ENCODE measurements around the gene IGSF11.

The IGSF11 gene

DNA sequence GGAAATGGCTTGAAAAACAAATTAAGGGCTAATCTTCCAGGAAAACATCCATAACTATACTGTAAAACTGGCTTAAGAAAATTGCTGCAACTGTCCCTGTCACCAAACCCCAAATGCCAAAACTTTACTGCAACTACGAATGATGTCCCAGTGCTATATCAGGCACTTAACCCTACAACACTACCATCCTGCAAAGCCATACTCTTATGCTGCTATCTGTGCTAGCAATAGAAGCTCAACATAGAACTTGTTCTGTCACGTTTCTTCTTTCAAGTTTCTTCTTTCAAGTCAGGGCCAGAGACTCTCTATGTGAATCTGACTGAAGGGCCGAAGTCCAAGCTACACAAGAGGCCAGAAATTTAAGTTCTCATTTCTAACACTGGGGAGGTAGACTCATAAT is 92.5 kb downstream of the IGSF11 start:
- no peak overlapping the region for H3K9ac ChIP-seq (ENCODE audit: low read length)
- H3K9me3 ChIP-seq (ENCODE audit: control insufficient read depth, low read length) = no peaks in the 10 kb centered on the region
- no peaks in the 10 kb centered on the region for H3K27me3 ChIP-seq (ENCODE audit: control insufficient read depth, insufficient read depth, low read length)
- H3K4me3 ChIP-seq (ENCODE audit: low read length) = no peak overlapping the region
- no peaks in the 10 kb centered on the region for H3K36me3 ChIP-seq (ENCODE audit: control insufficient read depth, insufficient read depth, low read length)
- no peaks in the 10 kb centered on the region for H3K4me1 ChIP-seq (ENCODE audit: control insufficient read depth, insufficient read depth, low read length)

DNA sequence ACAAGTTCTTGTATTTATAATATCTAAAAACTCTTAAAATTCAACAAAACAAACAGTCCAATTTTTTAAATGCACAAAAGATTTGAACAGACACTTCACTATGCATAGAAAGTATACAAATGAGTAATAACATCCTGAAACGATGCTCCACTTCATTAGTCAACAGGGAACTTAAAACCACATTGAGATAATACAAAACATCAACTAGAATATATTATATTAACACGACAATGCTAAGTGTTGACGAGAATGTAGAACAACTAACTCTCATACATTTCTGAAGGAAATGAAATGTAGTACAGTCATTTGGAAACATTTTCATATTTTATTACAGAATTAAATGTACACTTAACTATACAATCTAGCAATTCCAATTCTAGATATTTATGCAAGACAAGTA is 93.4 kb downstream of the IGSF11 start:
- H3K9me3 ChIP-seq (ENCODE audit: control insufficient read depth, low read length) = no peaks in the 10 kb centered on the region
- H3K27me3 ChIP-seq (ENCODE audit: control insufficient read depth, insufficient read depth, low read length) = no peaks in the 10 kb centered on the region
- H3K36me3 ChIP-seq (ENCODE audit: control insufficient read depth, insufficient read depth, low read length) = no peaks in the 10 kb centered on the region
- no peak overlapping the region for H3K9ac ChIP-seq (ENCODE audit: low read length)
- H3K4me1 ChIP-seq (ENCODE audit: control insufficient read depth, insufficient read depth, low read length) = no peaks in the 10 kb centered on the region
- no peak overlapping the region for H3K4me3 ChIP-seq (ENCODE audit: low read length)

DNA sequence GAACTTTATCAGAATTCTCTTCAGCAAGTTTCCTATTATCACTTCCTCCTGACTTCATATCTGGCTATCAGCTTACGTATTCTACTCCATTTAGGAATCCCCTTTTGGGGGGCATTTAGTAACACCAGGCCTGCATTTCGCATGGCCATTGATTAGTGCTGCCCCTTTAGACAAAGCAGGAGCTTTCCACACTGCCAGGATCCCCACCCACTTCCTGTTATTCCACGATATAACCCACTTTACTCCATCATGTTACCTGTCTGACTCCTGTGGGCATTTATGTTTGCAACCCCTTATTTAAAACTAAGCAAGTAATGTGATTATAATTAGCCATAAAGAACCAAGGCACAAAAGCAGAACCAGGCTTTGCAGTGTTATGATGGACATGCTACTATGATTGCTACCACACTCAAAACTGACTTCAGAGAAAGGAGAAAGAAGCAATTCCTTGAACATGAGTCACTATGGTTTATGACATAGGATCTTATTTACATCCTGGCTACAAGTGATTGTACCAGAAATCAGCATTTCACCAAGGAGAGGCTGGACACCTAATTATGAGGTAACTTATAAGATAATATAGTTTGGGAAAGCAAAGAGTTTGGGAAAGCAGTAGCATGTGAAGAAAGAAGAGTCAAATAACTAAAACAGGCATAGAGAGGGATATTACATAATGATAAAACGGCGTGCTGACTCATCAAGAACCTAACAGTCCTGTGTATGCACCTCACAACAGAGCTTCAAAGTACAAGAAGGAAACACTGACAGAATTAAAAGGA is 96.3 kb downstream of the IGSF11 start:
- no peaks in the 10 kb centered on the region for H3K27me3 ChIP-seq (ENCODE audit: control insufficient read depth, insufficient read depth, low read length)
- no peak overlapping the region for H3K4me3 ChIP-seq (ENCODE audit: low read length)
- no peaks in the 10 kb centered on the region for H3K9me3 ChIP-seq (ENCODE audit: control insufficient read depth, low read length)
- no peaks in the 10 kb centered on the region for H3K36me3 ChIP-seq (ENCODE audit: control insufficient read depth, insufficient read depth, low read length)
- no peak overlapping the region for H3K9ac ChIP-seq (ENCODE audit: low read length)
- H3K4me1 ChIP-seq (ENCODE audit: control insufficient read depth, insufficient read depth, low read length) = no peaks in the 10 kb centered on the region

DNA sequence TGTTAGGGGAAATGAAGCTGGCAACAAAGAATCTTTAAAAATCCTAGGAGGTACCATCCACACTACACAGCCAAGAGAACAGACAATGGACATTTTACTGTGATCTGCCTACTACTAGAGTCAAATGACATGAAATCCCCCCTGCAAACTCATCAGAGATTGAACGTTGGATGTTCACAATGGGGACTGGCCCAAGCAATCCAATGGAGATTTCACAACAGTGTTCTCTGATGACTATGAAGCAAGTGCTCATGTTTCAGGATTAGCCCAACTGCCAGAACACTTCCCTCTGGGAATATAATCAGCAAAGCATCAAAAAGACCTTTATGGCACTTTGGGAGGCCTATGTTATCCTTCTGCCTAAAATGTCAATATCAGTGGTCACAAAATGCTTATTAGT is 97.8 kb downstream of the IGSF11 start:
- H3K36me3 ChIP-seq (ENCODE audit: control insufficient read depth, insufficient read depth, low read length) = no peaks in the 10 kb centered on the region
- no peaks in the 10 kb centered on the region for H3K9me3 ChIP-seq (ENCODE audit: control insufficient read depth, low read length)
- H3K4me1 ChIP-seq (ENCODE audit: control insufficient read depth, insufficient read depth, low read length) = no peaks in the 10 kb centered on the region
- H3K9ac ChIP-seq (ENCODE audit: low read length) = no peak overlapping the region
- H3K4me3 ChIP-seq (ENCODE audit: low read length) = no peak overlapping the region
- H3K27me3 ChIP-seq (ENCODE audit: control insufficient read depth, insufficient read depth, low read length) = no peaks in the 10 kb centered on the region

DNA sequence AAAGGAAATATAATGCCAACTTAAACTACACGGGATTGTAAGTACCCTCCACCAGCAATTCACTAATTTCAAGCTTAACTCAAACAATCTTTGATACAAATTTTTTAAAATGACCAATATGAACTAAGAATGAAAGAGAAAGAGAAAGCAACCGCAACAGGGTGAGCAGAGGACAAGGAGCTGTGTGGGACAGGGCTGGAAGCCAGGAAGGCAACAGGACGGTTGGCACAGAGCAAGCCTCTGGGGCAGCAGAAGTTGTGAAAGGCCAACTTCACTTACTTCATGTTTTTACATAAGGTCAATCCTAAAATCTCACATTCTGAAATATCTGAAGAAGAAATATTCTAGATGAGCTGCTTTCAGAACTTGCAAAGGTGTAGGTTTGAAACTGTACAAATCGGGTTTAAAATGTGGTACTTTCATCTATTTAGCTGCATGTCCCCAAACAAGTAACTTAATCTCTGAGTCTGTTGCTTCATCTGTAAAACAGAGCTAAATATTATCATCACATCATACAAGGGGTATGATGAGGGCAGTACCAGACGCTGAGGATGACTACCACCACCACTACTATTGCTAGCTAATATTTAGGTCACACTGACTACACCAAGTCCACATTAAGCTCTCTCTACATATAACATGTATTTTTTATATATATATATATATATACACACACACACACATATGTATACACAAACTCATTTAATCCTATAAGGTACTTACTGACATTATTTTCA is 101.7 kb downstream of the IGSF11 start:
- no peaks in the 10 kb centered on the region for H3K36me3 ChIP-seq (ENCODE audit: control insufficient read depth, insufficient read depth, low read length)
- H3K27me3 ChIP-seq (ENCODE audit: control insufficient read depth, insufficient read depth, low read length) = no peaks in the 10 kb centered on the region
- no peak overlapping the region for H3K4me3 ChIP-seq (ENCODE audit: low read length)
- no peaks in the 10 kb centered on the region for H3K9me3 ChIP-seq (ENCODE audit: control insufficient read depth, low read length)
- H3K4me1 ChIP-seq (ENCODE audit: control insufficient read depth, insufficient read depth, low read length) = no peaks in the 10 kb centered on the region
- H3K9ac ChIP-seq (ENCODE audit: low read length) = no peak overlapping the region

DNA sequence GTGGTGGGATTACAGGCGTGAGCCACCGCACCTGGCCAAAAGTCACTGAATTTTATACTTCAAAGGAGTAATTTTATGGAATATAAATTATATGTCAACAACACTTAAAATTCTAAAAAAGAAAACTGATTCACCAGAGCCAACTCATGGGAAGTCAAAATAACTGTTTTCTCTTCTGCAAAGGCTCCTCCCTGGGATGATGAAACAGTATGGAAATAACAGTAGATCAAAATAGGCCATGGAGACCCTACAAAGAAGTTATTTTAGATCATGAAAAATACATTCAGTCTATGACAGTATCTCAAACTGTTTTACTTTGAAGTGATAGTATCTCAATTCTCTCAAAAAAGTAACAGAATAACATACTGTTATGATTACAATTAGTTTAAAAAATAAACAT is 102.7 kb downstream of the IGSF11 start:
- Histone ChIP-seq H3K36me3 (ENCODE audit: control insufficient read depth, insufficient read depth, low read length) (no peaks in the 10 kb centered on the region), H3K9me3 (ENCODE audit: control insufficient read depth, low read length) (no peaks in the 10 kb centered on the region), H3K9ac (ENCODE audit: low read length) (no peak overlapping the region), H3K27me3 (ENCODE audit: control insufficient read depth, insufficient read depth, low read length) (no peaks in the 10 kb centered on the region), H3K4me1 (ENCODE audit: control insufficient read depth, insufficient read depth, low read length) (no peaks in the 10 kb centered on the region), H3K4me3 (ENCODE audit: low read length) (no peak overlapping the region)

DNA sequence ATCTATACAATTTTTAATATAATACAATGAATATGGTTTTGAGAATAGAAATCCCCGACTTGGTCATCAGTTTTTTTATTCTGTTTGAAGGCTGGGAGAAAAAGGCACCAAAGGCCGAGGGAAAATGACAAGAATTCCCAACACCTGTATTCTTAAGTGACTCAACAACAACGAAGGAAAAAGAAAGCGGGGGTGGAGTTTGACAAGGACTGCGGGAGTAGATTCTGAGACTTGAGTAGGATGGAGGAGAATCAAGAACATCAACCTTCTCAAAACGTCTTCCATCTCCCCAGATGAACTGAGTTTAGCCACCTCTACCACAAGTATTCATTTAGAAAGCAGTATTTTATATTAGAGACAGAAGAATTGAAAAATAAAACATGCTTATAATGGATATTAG is 107.2 kb downstream of the IGSF11 start:
- no peak overlapping the region for H3K9ac ChIP-seq (ENCODE audit: low read length)
- H3K27me3 ChIP-seq (ENCODE audit: control insufficient read depth, insufficient read depth, low read length) = no peaks in the 10 kb centered on the region
- H3K4me3 ChIP-seq (ENCODE audit: low read length) = no peak overlapping the region
- H3K9me3 ChIP-seq (ENCODE audit: control insufficient read depth, low read length) = no peaks in the 10 kb centered on the region
- H3K4me1 ChIP-seq (ENCODE audit: control insufficient read depth, insufficient read depth, low read length) = no peaks in the 10 kb centered on the region
- no peaks in the 10 kb centered on the region for H3K36me3 ChIP-seq (ENCODE audit: control insufficient read depth, insufficient read depth, low read length)

GRCh38 chr3:118912188-118912587 is 122.5 kb downstream of the IGSF11 start:
- H3K4me3 ChIP-seq (ENCODE audit: low read length) = no peak overlapping the region
- H3K27me3 ChIP-seq (ENCODE audit: control insufficient read depth, insufficient read depth, low read length) = no peaks in the 10 kb centered on the region
- no peaks in the 10 kb centered on the region for H3K36me3 ChIP-seq (ENCODE audit: control insufficient read depth, insufficient read depth, low read length)
- H3K9me3 ChIP-seq (ENCODE audit: control insufficient read depth, low read length) = no peaks in the 10 kb centered on the region
- no peaks in the 10 kb centered on the region for H3K4me1 ChIP-seq (ENCODE audit: control insufficient read depth, insufficient read depth, low read length)
- H3K9ac ChIP-seq (ENCODE audit: low read length) = no peak overlapping the region

DNA sequence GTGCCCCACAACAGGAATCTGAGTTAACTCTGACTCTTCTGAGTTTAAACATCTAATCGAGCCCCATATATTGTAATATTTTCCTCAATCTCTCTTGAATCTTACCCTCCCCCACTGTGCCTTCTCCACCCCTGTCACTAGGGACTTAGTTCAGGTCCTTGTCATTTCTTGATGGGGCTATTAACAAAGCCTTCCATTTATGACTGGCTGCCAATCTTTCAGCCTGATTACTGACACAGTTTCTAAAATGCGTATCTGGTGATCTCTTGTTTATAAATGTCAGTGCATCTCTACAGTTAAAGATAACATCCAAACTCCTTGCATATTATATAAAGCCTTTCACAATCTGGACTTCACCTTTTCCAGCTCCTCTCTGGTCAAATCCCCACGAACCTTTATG is 124.3 kb downstream of the IGSF11 start:
- no peaks in the 10 kb centered on the region for H3K27me3 ChIP-seq (ENCODE audit: control insufficient read depth, insufficient read depth, low read length)
- no peaks in the 10 kb centered on the region for H3K9me3 ChIP-seq (ENCODE audit: control insufficient read depth, low read length)
- H3K4me3 ChIP-seq (ENCODE audit: low read length) = no peak overlapping the region
- no peak overlapping the region for H3K9ac ChIP-seq (ENCODE audit: low read length)
- H3K4me1 ChIP-seq (ENCODE audit: control insufficient read depth, insufficient read depth, low read length) = no peaks in the 10 kb centered on the region
- H3K36me3 ChIP-seq (ENCODE audit: control insufficient read depth, insufficient read depth, low read length) = no peaks in the 10 kb centered on the region

GRCh38 chr3:118909763-118910162 is 124.9 kb downstream of the IGSF11 start:
- H3K9ac ChIP-seq (ENCODE audit: low read length) = no peak overlapping the region
- no peak overlapping the region for H3K4me3 ChIP-seq (ENCODE audit: low read length)
- no peaks in the 10 kb centered on the region for H3K36me3 ChIP-seq (ENCODE audit: control insufficient read depth, insufficient read depth, low read length)
- no peaks in the 10 kb centered on the region for H3K4me1 ChIP-seq (ENCODE audit: control insufficient read depth, insufficient read depth, low read length)
- no peaks in the 10 kb centered on the region for H3K27me3 ChIP-seq (ENCODE audit: control insufficient read depth, insufficient read depth, low read length)
- no peaks in the 10 kb centered on the region for H3K9me3 ChIP-seq (ENCODE audit: control insufficient read depth, low read length)

DNA sequence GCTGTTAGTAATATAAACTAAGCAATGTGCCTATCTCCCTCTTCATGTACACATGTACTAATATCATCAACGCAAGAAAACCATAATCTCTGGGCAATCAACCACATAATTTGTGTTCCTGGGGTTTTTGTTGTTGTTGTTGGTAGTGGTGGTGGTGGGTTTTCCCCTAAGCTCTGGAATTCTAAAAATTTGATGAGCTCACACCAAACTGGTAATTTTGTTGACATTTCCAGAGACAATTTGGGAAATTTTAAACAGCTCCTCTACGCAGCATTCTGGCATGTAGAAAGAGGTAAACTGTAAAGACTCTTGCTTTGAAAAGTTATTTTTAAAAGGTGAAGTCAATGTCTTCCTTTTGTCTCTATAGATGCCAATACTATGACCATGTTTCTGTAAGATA is 126.7 kb downstream of the IGSF11 start:
- Histone ChIP-seq H3K36me3 (ENCODE audit: control insufficient read depth, insufficient read depth, low read length) (no peaks in the 10 kb centered on the region), H3K27me3 (ENCODE audit: control insufficient read depth, insufficient read depth, low read length) (no peaks in the 10 kb centered on the region), H3K4me1 (ENCODE audit: control insufficient read depth, insufficient read depth, low read length) (no peaks in the 10 kb centered on the region), H3K9ac (ENCODE audit: low read length) (no peak overlapping the region), H3K9me3 (ENCODE audit: control insufficient read depth, low read length) (no peaks in the 10 kb centered on the region), H3K4me3 (ENCODE audit: low read length) (no peak overlapping the region)

DNA sequence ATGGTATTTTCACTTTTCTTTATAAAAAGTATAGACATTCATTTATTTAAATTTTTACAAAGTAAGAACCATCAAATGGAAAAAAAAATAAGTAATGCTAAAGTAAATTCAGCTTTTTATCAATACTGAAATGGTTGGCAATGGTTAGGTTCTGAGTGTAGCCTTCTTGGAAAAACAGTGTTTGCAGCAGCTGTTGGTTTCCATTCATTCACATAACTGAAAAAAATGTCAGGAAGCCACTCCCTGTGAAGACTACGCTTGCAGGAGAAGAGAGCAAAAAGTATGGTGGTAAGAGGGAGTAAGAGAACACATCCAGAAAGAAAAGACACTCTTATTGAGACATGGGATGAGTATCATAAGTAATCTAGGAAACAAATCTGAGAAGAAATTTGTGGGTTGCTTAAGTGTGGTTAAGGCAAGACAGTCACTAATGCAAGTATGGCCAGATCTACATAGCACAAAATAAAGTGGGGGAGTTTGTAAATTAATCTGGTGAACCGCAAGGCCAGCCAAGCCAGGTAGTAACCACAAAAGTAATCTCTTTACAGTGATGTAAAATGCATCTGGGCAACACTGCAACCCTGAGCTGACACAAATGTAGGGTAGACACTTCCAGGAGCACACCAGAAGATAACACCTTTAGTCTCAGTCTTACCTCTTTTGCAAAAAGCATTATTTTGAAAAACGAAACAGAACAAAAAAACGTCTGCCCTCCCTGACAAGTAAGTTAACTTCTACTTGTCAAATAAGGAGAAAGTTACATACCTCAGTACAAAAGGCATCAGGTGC is 133.7 kb downstream of the IGSF11 start:
- H3K4me1 ChIP-seq (ENCODE audit: control insufficient read depth, insufficient read depth, low read length) = no peaks in the 10 kb centered on the region
- no peak overlapping the region for H3K9ac ChIP-seq (ENCODE audit: low read length)
- H3K9me3 ChIP-seq (ENCODE audit: control insufficient read depth, low read length) = no peaks in the 10 kb centered on the region
- no peaks in the 10 kb centered on the region for H3K36me3 ChIP-seq (ENCODE audit: control insufficient read depth, insufficient read depth, low read length)
- no peak overlapping the region for H3K4me3 ChIP-seq (ENCODE audit: low read length)
- no peaks in the 10 kb centered on the region for H3K27me3 ChIP-seq (ENCODE audit: control insufficient read depth, insufficient read depth, low read length)
